Measurements from ENCODE around the gene STRN. TPM values are rescaled to one million over a fixed set of nuclear protein-coding genes. Genes with fewer than 3 reads are reported as not detected.

Gene STRN
- total RNA-seq (2021) (33.5 and 37.6 TPM in 2 replicates), Bru-seq, nascent RNA (percentile 85 among the genes with signal in this experiment), BruChase-seq, experiment 1, labeled RNA remaining after a 2-hour chase (percentile 85 among the genes with signal in this experiment), BruChase-seq, experiment 2, labeled RNA remaining after a 6-hour chase (percentile 83 among the genes with signal in this experiment)
- long read RNA-seq, full-length matches to known transcripts = 3 of 17 reads
- long read RNA-seq, partial matches to known transcripts = 0 of 17 reads
- long read RNA-seq, other reads (novel, unspliced or antisense) = 14 of 17 reads

DNA sequence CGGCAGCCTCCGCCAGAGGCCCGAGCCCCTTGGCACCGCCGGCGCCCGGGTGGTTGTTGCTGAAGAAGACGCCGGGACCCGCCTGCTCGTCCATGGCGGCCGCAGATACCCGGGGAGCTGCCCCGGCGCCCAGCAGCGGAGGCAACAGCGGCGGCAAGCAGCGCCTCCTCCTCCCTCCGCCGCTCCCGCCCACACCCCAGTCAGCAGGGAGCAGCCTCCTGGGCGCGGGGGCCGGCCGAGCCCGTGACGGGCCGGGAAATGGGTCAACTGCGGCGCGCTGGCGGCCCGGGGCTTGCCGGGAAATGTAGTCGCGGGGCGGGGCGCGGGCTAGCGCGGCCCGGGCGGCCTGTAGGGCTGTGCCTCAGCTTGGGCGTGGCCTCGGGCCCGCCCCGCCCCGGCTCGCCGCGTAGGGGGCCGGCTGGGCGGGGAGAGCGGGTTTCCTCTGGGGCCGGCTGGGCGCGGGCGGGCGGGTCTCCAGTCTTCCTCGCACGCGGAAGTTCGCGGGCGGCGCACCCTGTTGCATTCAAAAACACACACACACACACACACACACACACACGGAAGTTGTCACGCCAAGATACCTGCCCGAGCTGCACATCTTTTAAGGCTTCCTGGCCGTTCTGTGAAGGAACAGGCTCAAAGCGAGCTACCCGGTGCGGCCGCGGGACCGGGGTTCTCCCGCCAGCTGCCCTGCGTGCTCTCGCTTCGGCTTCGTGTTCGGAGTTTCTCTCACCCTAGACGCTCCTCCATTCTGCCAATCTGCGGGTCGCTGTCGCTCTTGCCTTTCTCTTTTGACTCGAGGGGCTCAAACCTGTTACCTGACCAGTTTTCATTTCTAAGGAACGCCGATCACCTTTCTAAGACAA is at the start of gene STRN:
TSS of gene STRN (minus strand) at position 167 of the 866 bp plus-strand sequence. CDS start at position 94, 73 bp downstream.
- peak; percentile 85 to 98 for DNase-seq
- Histone ChIP-seq H3K36me3 (ENCODE audit: low read depth) (no peaks in the 10 kb centered on the region), H3K4me1 (replicated peaks; ENCODE audit: insufficient read depth) (peaks cover 43% of the 10 kb centered on the region), H3F3A (ENCODE audit: insufficient read depth, low read depth) (peaks cover 11% of the 10 kb centered on the region), H3K4me3 (peak within 1 kb of the TSS; percentile 83), H2AFZ (peak within 1 kb of the TSS; percentile 93), H3K4me2 (peak within 1 kb of the TSS; percentile 94), H3K27me3 (ENCODE audit: insufficient read depth, low read depth) (no peaks in the 10 kb centered on the region), H4K20me1 (ENCODE audit: insufficient read depth) (no peaks in the 10 kb centered on the region), H3K9me2 (ENCODE audit: insufficient read depth) (no peaks in the 10 kb centered on the region), H3K79me2 (ENCODE audit: low read depth) (peaks cover 40% of the 10 kb centered on the region), H3K9me3 (ENCODE audit: insufficient read depth, low read depth) (no peaks in the 10 kb centered on the region), H3K27ac (peak within 1 kb of the TSS; percentile 49; the same call in 1 of the 2 replicates)
- TF ChIP-seq EZH2 (IDR thresholded peaks at IDR 0.05; ENCODE audit: low read depth) (no peak), CTCF (conservative IDR thresholded peaks at IDR 0.05) (no peak)
- intact Hi-C loops (cut with micrococcal nuclease; ENCODE audit: unreplicated experiment) = loop anchor here (5.0 kb wide), 1 partner anchor 74 kb away; no protein-coding TSS in a partner anchor
- BruUV-seq (replicated peaks) = no TSS peak
- ChIA-PET POLR2A (ENCODE audit: unreplicated experiment) (interaction anchor here (0.6 to 0.7 kb wide), 2 partner anchors 40 to 1785 kb away, joined by 8 to 12 read pairs; no protein-coding TSS in a partner anchor), CTCF (no interaction called here)

- Histone ChIP-seq H3K27ac (no peak overlapping the region), H3F3A (ENCODE audit: insufficient read depth, low read depth) (no peaks in the 10 kb centered on the region), H2AFZ (no peak overlapping the region), H3K27me3 (ENCODE audit: insufficient read depth, low read depth) (no peaks in the 10 kb centered on the region), H3K36me3 (ENCODE audit: low read depth) (no peaks in the 10 kb centered on the region), H3K9me2 (ENCODE audit: insufficient read depth) (no peaks in the 10 kb centered on the region), H3K79me2 (ENCODE audit: low read depth) (no peaks in the 10 kb centered on the region), H3K9me3 (ENCODE audit: insufficient read depth, low read depth) (no peaks in the 10 kb centered on the region), H4K20me1 (ENCODE audit: insufficient read depth) (no peaks in the 10 kb centered on the region), H3K4me1 (replicated peaks; ENCODE audit: insufficient read depth) (no peaks in the 10 kb centered on the region), H3K4me3 (no peak overlapping the region), H3K4me2 (no peak overlapping the region)
- no peak for TF ChIP-seq EZH2 (IDR thresholded peaks at IDR 0.05; ENCODE audit: low read depth)
- TF ChIP-seq CTCF (conservative IDR thresholded peaks at IDR 0.05) = no peak
- CTCF ChIA-PET = no interaction called here
- DNase-seq = no peak
- BruUV-seq (replicated peaks) = no TSS peak
- POLR2A ChIA-PET (ENCODE audit: unreplicated experiment) = no interaction called here
- intact Hi-C loops (cut with micrococcal nuclease; ENCODE audit: unreplicated experiment) = no loop called here
These were observed 46.9 kb upstream of the STRN start for GRCh38 chr2:37013315-37013641.

DNA sequence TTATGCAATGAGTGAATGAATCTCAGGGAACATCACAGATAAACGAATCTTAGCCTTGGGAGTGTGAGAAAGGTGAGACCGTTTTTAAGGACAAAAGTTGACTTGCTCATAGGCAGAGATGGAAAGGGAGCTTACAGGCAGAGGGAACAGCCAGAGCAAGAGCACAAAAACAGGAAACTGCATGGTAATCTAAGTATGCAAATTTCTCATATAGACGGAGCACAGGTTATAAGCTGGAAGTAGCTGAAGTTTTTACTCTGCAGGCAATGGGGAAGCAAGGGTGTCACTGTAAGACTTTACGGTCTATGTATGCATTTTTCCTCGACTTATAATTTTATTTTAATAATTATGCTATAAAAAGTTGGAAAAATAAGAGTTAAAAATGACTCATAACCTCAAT is 44.8 kb upstream of the STRN start:
- H2AFZ ChIP-seq = no peak overlapping the region
- H3K27ac ChIP-seq = no peak overlapping the region
- H3F3A ChIP-seq (ENCODE audit: insufficient read depth, low read depth) = no peaks in the 10 kb centered on the region
- DNase-seq = no peak
- H4K20me1 ChIP-seq (ENCODE audit: insufficient read depth) = no peaks in the 10 kb centered on the region
- TF ChIP-seq CTCF (conservative IDR thresholded peaks at IDR 0.05) (no peak), EZH2 (IDR thresholded peaks at IDR 0.05; ENCODE audit: low read depth) (no peak)
- ChIA-PET POLR2A (ENCODE audit: unreplicated experiment) (no interaction called here), CTCF (no interaction called here)
- H3K9me2 ChIP-seq (ENCODE audit: insufficient read depth) = no peaks in the 10 kb centered on the region
- no peaks in the 10 kb centered on the region for H3K27me3 ChIP-seq (ENCODE audit: insufficient read depth, low read depth)
- no peaks in the 10 kb centered on the region for H3K9me3 ChIP-seq (ENCODE audit: insufficient read depth, low read depth)
- H3K79me2 ChIP-seq (ENCODE audit: low read depth) = no peaks in the 10 kb centered on the region
- no peaks in the 10 kb centered on the region for H3K4me1 ChIP-seq (replicated peaks; ENCODE audit: insufficient read depth)
- no peak overlapping the region for H3K4me2 ChIP-seq
- no peak overlapping the region for H3K4me3 ChIP-seq
- intact Hi-C loops (cut with micrococcal nuclease; ENCODE audit: unreplicated experiment) = no loop called here
- no peaks in the 10 kb centered on the region; the same call in 1 of the 2 replicates for H3K36me3 ChIP-seq (ENCODE audit: low read depth)
- no TSS peak for BruUV-seq (replicated peaks)
